K562 (cell line): ENCODE results near the gene ALK. TPM values are rescaled to one million over a fixed set of nuclear protein-coding genes. Genes with fewer than 3 reads are reported as not detected.

ENCODE experiments used
- ATAC-seq: fragments of 200-7000 bp; cut with Tn5 transposase; 3 replicates; pipeline ENCODE4 v1.9.1; 2020; ENCODE audit warnings: moderate library complexity
- BruUV-seq: library from RNA; stranded (reverse); fragments of 400-500 nt; replicated peaks from 2 replicates; lab custom pipeline; 2021; lab: Mats Ljungman, UMichigan
- CTCF ChIA-PET: fragments of 300-600 bp; formaldehyde crosslinking; extraction: SDS; loops from one replicate; lab custom pipeline; 2021; ENCODE audit warnings: low intra/inter-chr PET ratio; lab: Yijun Ruan, JAX
- POLR2A ChIA-PET: fragments of 300-600, 350-650 bp; sonication (Branson Sonifier 250); formaldehyde crosslinking; extraction: SDS; loops from one replicate; lab custom pipeline; 2021; ENCODE audit warnings: antibody characterized with exemption, inconsistent platforms; lab: Yijun Ruan, JAX
- DNase-seq, 4 experiments: peaks; one replicate each; pipeline versions ENCODE4 v3.0.0 to v3.0.0-alpha.2; 2011 to 2018; ENCODE audit warnings: low spot score in 3 of 4, mixed read lengths in 3 of 4; ENCODE audit errors: extremely low read depth in 1 of 4
- FAIRE-seq: peaks from 2 replicates; lab custom pipeline; 2011; peaks lifted over from hg19 to GRCh38; lab: Jason Lieb, UNC
- H2AFZ ChIP-seq: 2 replicates; pipeline ENCODE4 v1.6.0; 2011; ENCODE audit warnings: low read depth, low read length, control low read depth, inconsistent platforms
- H3K27ac ChIP-seq: fragments of 200-600 bp; 3 replicates; pipeline ENCODE4 v1.8.0; 2011; ENCODE audit warnings: low read depth, mild to moderate bottlenecking, control low read depth, inconsistent platforms, low read length, moderate library complexity, mixed read lengths; ENCODE audit errors: extremely low read depth
- H3K27me3 ChIP-seq, 2 experiments: fragments of 300-600 bp in 1 of 2; 2 replicates in 1 of 2; 3 replicates in 1 of 2; pipeline versions ENCODE4 v1.6.0 to v1.8.0; 2011; ENCODE audit warnings: inconsistent platforms in 2 of 2, low read length in 2 of 2, mild to moderate bottlenecking in 1 of 2, mixed read lengths in 1 of 2, moderate library complexity in 1 of 2; ENCODE audit not compliant: control insufficient read depth in 2 of 2, insufficient read depth in 2 of 2
- H3K36me3 ChIP-seq: fragments of 300-600 bp; 3 replicates; pipeline ENCODE4 v1.8.0; 2011; ENCODE audit warnings: mild to moderate bottlenecking, low read length, inconsistent platforms; ENCODE audit not compliant: control insufficient read depth, insufficient read depth
- H3K4me1 ChIP-seq, 2 experiments: fragments of 200-600 bp in 1 of 2; replicated peaks in 1 of 2; 2 replicates in 1 of 2; 3 replicates in 1 of 2; pipeline versions ENCODE4 v1.5.1 to v1.8.0; 2011; ENCODE audit warnings: inconsistent platforms in 2 of 2, low read length in 2 of 2, mild to moderate bottlenecking in 1 of 2, mixed read lengths in 1 of 2, moderate library complexity in 1 of 2; ENCODE audit not compliant: control insufficient read depth in 2 of 2, insufficient read depth in 2 of 2
- H3K4me2 ChIP-seq: 2 replicates; pipeline ENCODE4 v1.6.1; 2011; ENCODE audit warnings: low read length, control low read depth, inconsistent platforms, mixed read lengths; ENCODE audit not compliant: insufficient read depth
- H3K4me3 ChIP-seq: fragments of 200-600 bp; sonication (generic), shearing (Covaris generic); 2 replicates; pipeline ENCODE4 v1.5.1; 2016; ENCODE audit warnings: control low read depth, inconsistent platforms
- H3K79me2 ChIP-seq: fragments of 200-600 bp; 3 replicates; pipeline ENCODE4 v1.8.0; 2011; ENCODE audit warnings: low read length, inconsistent platforms; ENCODE audit not compliant: control insufficient read depth, insufficient read depth
- H3K9ac ChIP-seq, 2 experiments: 2 replicates each; pipeline versions ENCODE4 v1.6.0 to v1.6.1; 2011; ENCODE audit warnings: low read depth in 2 of 2, low read length in 2 of 2, control low read depth in 1 of 2, inconsistent platforms in 1 of 2, mild to moderate bottlenecking in 1 of 2, mixed read lengths in 1 of 2; ENCODE audit not compliant: insufficient read depth in 1 of 2
- H3K9me1 ChIP-seq: one replicate; pipeline ENCODE4 v1.6.0; 2011; ENCODE audit warnings: inconsistent platforms, mild to moderate bottlenecking, low read length, moderate library complexity; ENCODE audit not compliant: control insufficient read depth, insufficient read depth
- H3K9me3 ChIP-seq: replicated peaks from 2 replicates; pipeline ENCODE4 v1.5.1; 2011; ENCODE audit warnings: low read depth, low read length, inconsistent platforms; ENCODE audit not compliant: control insufficient read depth, insufficient read depth
- H4K20me1 ChIP-seq: replicated peaks from 2 replicates; pipeline ENCODE4 v1.6.1; 2011; ENCODE audit warnings: low read length, inconsistent platforms, mixed read lengths; ENCODE audit not compliant: control insufficient read depth, insufficient read depth
- CLOCK ChIP-seq: fragments of 250-450 bp; sonication (Bioruptor Pico); IDR thresholded peaks from 2 replicates; pipeline ENCODE4 v1.4.0; 2020; ENCODE audit warnings: mild to moderate bottlenecking, moderate library complexity, borderline replicate concordance
- DEAF1 ChIP-seq: fragments of 450-650 bp; formaldehyde crosslinking; IDR thresholded peaks from 2 replicates; pipeline ENCODE4 v1.4.0; 2020; ENCODE audit warnings: mild to moderate bottlenecking, moderate library complexity
- GABPB2 ChIP-seq: fragments of 250-450 bp; sonication (Bioruptor Pico); conservative IDR thresholded peaks from 2 replicates; pipeline ENCODE4 v1.5.1; 2021; ENCODE audit warnings: mild to moderate bottlenecking
- KDM5B ChIP-seq: fragments of 200-600 bp; sonication (generic); IDR thresholded peaks from 2 replicates; pipeline ENCODE4 v1.6.1; 2012; ENCODE audit warnings: low read depth, mild to moderate bottlenecking, moderate library complexity, low read length, control low read depth, inconsistent platforms; ENCODE audit not compliant: insufficient replicate concordance
- NR0B1 ChIP-seq: fragments of 450-650 bp; IDR thresholded peaks from one replicate; pipeline ENCODE4 v1.6.1; 2018; ENCODE audit warnings: mild to moderate bottlenecking, moderate library complexity; ENCODE audit not compliant: partially characterized antibody
- POLR3G ChIP-seq: IDR thresholded peaks from 2 replicates; pipeline ENCODE4 v1.6.1; 2011; ENCODE audit not compliant: insufficient read length, insufficient replicate concordance; ENCODE audit errors: extremely low read depth
- RBBP5 ChIP-seq: fragments of 200-600 bp; sonication (generic); IDR thresholded peaks from 2 replicates; pipeline ENCODE4 v1.6.1; 2012; ENCODE audit warnings: borderline replicate concordance, mild to moderate bottlenecking, low read length, control low read depth, inconsistent platforms; ENCODE audit not compliant: insufficient read depth, poor library complexity, severe bottlenecking
- RFX1 ChIP-seq: fragments of 450-650 bp; IDR thresholded peaks from 2 replicates; pipeline ENCODE4 v1.6.1; 2016; ENCODE audit warnings: mild to moderate bottlenecking, moderate library complexity
- SNRNP70 ChIP-seq: fragments of 200-400 bp; formaldehyde crosslinking; optimal IDR thresholded peaks from 2 replicates; pipeline ENCODE3; 2017; ENCODE audit warnings: low read depth, low read length
- THRB ChIP-seq: fragments of 450-650 bp; formaldehyde crosslinking; conservative IDR thresholded peaks from 2 replicates; pipeline ENCODE4 v1.4.0; 2022; ENCODE audit warnings: mild to moderate bottlenecking, missing genetic modification characterization
- ZBTB5 ChIP-seq: fragments of 450-650 bp; IDR thresholded peaks from 2 replicates; pipeline ENCODE4 v1.6.1; 2017; ENCODE audit warnings: antibody characterized with exemption
- WGBS: fragments of 100-300 bp; shearing (Covaris generic); methylation state at CpG from one replicate; pipeline ENCODE4 v1.1.6; 2016; ENCODE audit warnings: low coverage, mixed read lengths; ENCODE audit not compliant: insufficient coverage; ENCODE audit errors: missing lambda C conversion rate; 5-methylcytosine and 5-hydroxymethylcytosine counted together
- in situ Hi-C: fragments of 300-500 bp; cut with MboI; formaldehyde crosslinking; loops from 4 replicates; pipeline ENCODE4 v1.15.0; 2018; ENCODE audit warnings: inconsistent platforms, mixed read lengths
- intact Hi-C: fragments of 100-400 bp; cut with micrococcal nuclease; formaldehyde crosslinking; loops from 2 replicates; pipeline ENCODE4 v1.14.2; 2022
- polyA plus RNA-seq, 8 experiments: library from polyadenylated mRNA; depleted of rRNA in 4 of 8; stranded (reverse) in 5 of 8; unstranded in 3 of 8; fragments of >200 nt; fragmentation: Nextera tagmentation in 2 of 8; fragmentation: Illumina TruSeq in 1 of 8; extraction: Ambion mirVana in 2 of 8; extraction: Trizol in 1 of 8; gene quantifications; 2 replicates each; pipeline versions ENCODE4 v1.2.1 to v1.2.3, GENCODE V29; 2011 to 2014; ENCODE audit warnings: inconsistent platforms in 1 of 8, missing spikeins in 1 of 8
- total RNA-seq, 7 experiments: library from RNA; depleted of rRNA in 6 of 7; stranded (reverse); fragments of >200 nt in 6 of 7; fragmentation: Illumina TruSeq in 2 of 7; extraction: Trizol in 2 of 7; gene quantifications; 2 replicates each; pipeline versions ENCODE4 v1.2.1 to v1.2.3, GENCODE V29; 2011 to 2021; ENCODE audit warnings: low replicate concordance in 1 of 7

The ALK gene
- total and polyA plus RNA-seq, 9 of the 15 experiments (the other 6 are each of a cell fraction or from before 2014, with no cell fraction given), result not detected

GRCh38 chr2:29528891-29529520 lies 392.4 kb downstream of the ALK start:
- Histone ChIP-seq H2AFZ (no peak overlapping the region), H3K4me1 (no peaks in the 10 kb centered on the region), H3K27ac (no peak overlapping the region), H3K36me3 (no peaks in the 10 kb centered on the region), H3K9me3 (no peaks in the 10 kb centered on the region), H3K4me3 (no peak overlapping the region), H3K9me1 (no peaks in the 10 kb centered on the region), H3K9ac (no peak overlapping the region), H3K27me3 (peaks cover 0 to 9% of the 10 kb centered on the region in 2 experiments; a peak in 2 of 5 replicates), H3K4me2 (no peak overlapping the region), H3K79me2 (no peaks in the 10 kb centered on the region), H4K20me1 (0 out of 2 replicates have a peak, but pooled peaks cover 3% of the 10 kb centered on the region)
- ChIA-PET CTCF (interaction anchor here (0.5 to 0.6 kb wide), 2 partner anchors 54 to 562 kb away, joined by 3 to 5 read pairs; no protein-coding TSS in a partner anchor), POLR2A (no interaction called here)
- WGBS, result 0% methylated on average over 16 of the region's 18 CpGs
- DNase-seq (no peak), FAIRE-seq (no peak), ATAC-seq (no peak)
- in situ Hi-C loops (no loop called here), intact Hi-C loops (no loop called here)
- BruUV-seq, result no TSS peak
- TF ChIP-seq ZBTB5 (no peak), POLR3G (no peak), NR0B1 (no peak), CLOCK (CRISPR knock-in tag) (no peak), DEAF1 (CRISPR knock-in tag) (no peak), RBBP5 (no peak), SNRNP70 (no peak), KDM5B (no peak), GABPB2 (no peak), THRB (CRISPR knock-in tag) (no peak), RFX1 (no peak)
